Gastroesophageal sphincter (tissue), 4 donors: ENCODE measurements around the gene STC2. TPM values are rescaled to one million over a fixed set of nuclear protein-coding genes. Genes with fewer than 3 reads are reported as not detected.
A peak's percentile ranks its signal among the peaks of the same experiment; 100 is the strongest.
"Not testable (repeated sequence)": the region's sequence is repeated elsewhere in the genome, so short reads cannot be mapped to it uniquely, and the experiment has no call there.

ENCODE experiments used
- ATAC-seq: fragments of 150-250 bp; one replicate; pipeline ENCODE4 v1.9.1; 2016; ENCODE audit warnings: mild to moderate bottlenecking, moderate library complexity
- H3K27ac ChIP-seq, 4 donors: fragments of 200-600 bp; sonication (generic) in 3 of 4; 1 replicate in 3 of 4; 2 replicates in 1 of 4; pipeline ENCODE4 v1.5.1; 2016 to 2019
- H3K27me3 ChIP-seq: fragments of 200-600 bp; sonication (generic); one replicate; pipeline ENCODE4 v1.5.1; 2019
- H3K36me3 ChIP-seq, 2 donors: fragments of 200-600 bp; sonication (generic); one replicate each; pipeline ENCODE4 v1.5.1; 2019; ENCODE audit warnings: control low read depth in 1 of 2
- H3K4me1 ChIP-seq, 3 donors: fragments of 200-600 bp; sonication (generic); 1 replicate in 2 of 3; 2 replicates in 1 of 3; pipeline ENCODE4 v1.5.1; 2016 to 2019; ENCODE audit warnings: control low read depth in 2 of 3
- H3K4me3 ChIP-seq, 2 donors: fragments of 200-600 bp; sonication (generic); one replicate each; pipeline ENCODE4 v1.5.1; 2019; ENCODE audit warnings: mild to moderate bottlenecking in 1 of 2, moderate library complexity in 1 of 2
- H3K9me3 ChIP-seq, 3 donors: fragments of 200-600 bp; sonication (generic); one replicate each; pipeline ENCODE4 v1.5.1; 2017 to 2019; ENCODE audit warnings: control low read depth in 2 of 3
- CTCF ChIP-seq, 4 experiments: fragments of 200-600 bp in 2 of 4; fragments of 450-650 bp in 2 of 4; sonication (generic) in 1 of 4; IDR thresholded peaks; one replicate each; pipeline ENCODE4 v1.5.1; 2017 to 2019; ENCODE audit warnings: antibody characterized with exemption in 4 of 4, mild to moderate bottlenecking in 2 of 4, moderate library complexity in 2 of 4
- EP300 ChIP-seq: sonication (generic); formaldehyde crosslinking; IDR thresholded peaks from one replicate; pipeline ENCODE4 v1.6.1; 2017; ENCODE audit warnings: antibody characterized with exemption, mild to moderate bottlenecking
- POLR2A ChIP-seq, 2 donors: fragments of 450-650 bp; IDR thresholded peaks; one replicate each; pipeline ENCODE4 v1.6.1; 2017; ENCODE audit warnings: antibody characterized with exemption in 2 of 2, mild to moderate bottlenecking in 2 of 2, moderate library complexity in 1 of 2
- POLR2AphosphoS5 ChIP-seq: sonication (generic); formaldehyde crosslinking; IDR thresholded peaks from one replicate; pipeline ENCODE4 v1.6.1; 2017; ENCODE audit warnings: antibody characterized with exemption
- WGBS, 2 donors: methylation state at CpG; one replicate each; pipeline ENCODE4 v1.1.5; 2018; ENCODE audit warnings: low coverage in 1 of 2; 5-methylcytosine and 5-hydroxymethylcytosine counted together
- total RNA-seq, 4 donors: library from RNA; depleted of rRNA; stranded (reverse); fragments of >200 nt; gene quantifications; one replicate each; pipeline ENCODE4 v1.1.0, GENCODE V29; 2016

STC2 gene
- 100 to 1,000 TPM in 2 of 4 donors, 10 to 100 TPM in 2; 34.1 to 116 (median 84.6) TPM for total RNA-seq

GRCh38 chr5:173327948-173328843 lies at the start of gene STC2:
Gene STC2 (minus strand): TSS chr5:173328414. CDS start chr5:173328193, 221 bp downstream.
- Histone ChIP-seq H3K27me3 (peaks cover 56% of the 10 kb centered on the region), H3K4me3 (peak within 1 kb of the TSS; percentile 10 to 53), H3K27ac (peak within 1 kb of the TSS in 3 of 4 donors; percentile 48 to 78 (median 59)), H3K36me3 (no peaks in the 10 kb centered on the region), H3K4me1 (peaks cover 0 to 72% (median 42%) of the 10 kb centered on the region in 3 donors), H3K9me3 (no peaks in the 10 kb centered on the region)
- peak; percentile 30 for ATAC-seq
- 1% methylated on average over 11 of the region's 72 CpGs; no CpG with 5 or more reads in 1 of the 2 donors for WGBS, 2 donors
- TF ChIP-seq CTCF (IDR thresholded peaks at IDR 0.05) = peak in 1 of 4 experiments; percentile 18
- peak in 1 of 2 donors; percentile 16 for TF ChIP-seq POLR2A (IDR thresholded peaks at IDR 0.05)
- no peak for TF ChIP-seq EP300
- peak; percentile 20 for TF ChIP-seq POLR2AphosphoS5

DNA sequence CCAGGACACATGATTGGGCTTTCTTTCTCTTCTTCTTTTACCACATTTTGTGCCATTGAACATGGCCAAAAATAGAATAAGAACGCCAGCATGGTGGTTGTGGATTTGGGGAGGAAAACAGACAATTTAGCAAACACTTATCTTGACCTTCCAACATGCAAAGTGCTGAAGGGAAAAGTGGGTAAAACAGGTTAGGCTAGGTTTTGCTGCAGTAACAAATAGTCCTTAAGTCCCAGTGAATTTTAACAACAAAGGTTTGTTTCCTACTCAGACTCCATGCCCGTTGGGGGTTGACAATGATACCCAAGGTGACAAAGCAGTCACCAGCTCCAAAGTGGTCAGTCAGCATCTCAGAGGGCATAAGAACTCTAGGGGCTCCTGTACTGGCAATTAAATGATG lies 43.2 kb upstream of the STC2 start:
- H3K27me3 ChIP-seq = no peaks in the 10 kb centered on the region
- WGBS, 2 donors = 86 to 91% methylated on average over 1 of the region's 2 CpGs

GRCh38 chr5:173363406-173363805 lies 35.2 kb upstream of the STC2 start:
- H3K27me3 ChIP-seq, H3K36me3 ChIP-seq, H3K27ac ChIP-seq, H3K4me1 ChIP-seq, ATAC-seq, H3K4me3 ChIP-seq: not testable (repeated sequence)
- peaks cover 0 to 18% (median 0%) of the 10 kb centered on the region in 3 donors for H3K9me3 ChIP-seq
- WGBS, 2 donors = 92% methylated on average over 1 of the region's 1 CpG; no CpG with 5 or more reads in 1 of the 2 donors

More for the DNA sequence above, 43.2 kb upstream of the STC2 start:
- H3K27ac ChIP-seq = no peak overlapping the region
- TF ChIP-seq POLR2AphosphoS5 (no peak), EP300 (no peak), CTCF (IDR thresholded peaks at IDR 0.05) (no peak), POLR2A (IDR thresholded peaks at IDR 0.05) (no peak)
- H3K4me3 ChIP-seq = no peak overlapping the region
- ATAC-seq = no peak
- no peaks in the 10 kb centered on the region for H3K36me3 ChIP-seq
- no peaks in the 10 kb centered on the region for H3K4me1 ChIP-seq
- peaks cover 0 to 23% (median 0%) of the 10 kb centered on the region in 3 donors for H3K9me3 ChIP-seq

- no peaks in the 10 kb centered on the region for H3K36me3 ChIP-seq
- ATAC-seq = no peak
- peaks cover 0 to 11% (median 0%) of the 10 kb centered on the region in 3 donors for H3K4me1 ChIP-seq
- no peak for TF ChIP-seq CTCF (IDR thresholded peaks at IDR 0.05)
- TF ChIP-seq POLR2AphosphoS5 = no peak
- no peak for TF ChIP-seq EP300
- TF ChIP-seq POLR2A (IDR thresholded peaks at IDR 0.05) = no peak
- 25 to 74% methylated on average over 3 to 5 of the region's 5 CpGs for WGBS, 2 donors
- no peak overlapping the region for H3K4me3 ChIP-seq
- H3K27me3 ChIP-seq = no peaks in the 10 kb centered on the region
- H3K9me3 ChIP-seq = no peaks in the 10 kb centered on the region
- H3K27ac ChIP-seq = no peak overlapping the region
Measured at GRCh38 chr5:173355561-173355960, 27.3 kb upstream of the STC2 start.

- Histone ChIP-seq H3K27me3 (no peaks in the 10 kb centered on the region), H3K9me3 (peaks cover 0 to 3% (median 0%) of the 10 kb centered on the region in 3 donors), H3K36me3 (no peaks in the 10 kb centered on the region), H3K4me1 (peaks cover 0 to 11% (median 0%) of the 10 kb centered on the region in 3 donors), H3K27ac (no peak overlapping the region), H3K4me3 (no peak overlapping the region)
- no peak for ATAC-seq
- WGBS, 2 donors = 93 to 100% methylated on average over 1 of the region's 2 CpGs
- TF ChIP-seq CTCF (IDR thresholded peaks at IDR 0.05) (no peak), EP300 (no peak), POLR2AphosphoS5 (no peak), POLR2A (IDR thresholded peaks at IDR 0.05) (no peak)
Measured at GRCh38 chr5:173354645-173355044, 26.4 kb upstream of the STC2 start.
